CD4-positive, alpha-beta T cell treated with Interleukin-6 for 4 hours (primary cell): Measurements from ENCODE around the gene CD93.

Experiments
- DNase-seq: peaks from one replicate; pipeline ENCODE4 v3.0.0-alpha.2; 2020; ENCODE audit warnings: mixed read lengths

The CD93 gene

DNA sequence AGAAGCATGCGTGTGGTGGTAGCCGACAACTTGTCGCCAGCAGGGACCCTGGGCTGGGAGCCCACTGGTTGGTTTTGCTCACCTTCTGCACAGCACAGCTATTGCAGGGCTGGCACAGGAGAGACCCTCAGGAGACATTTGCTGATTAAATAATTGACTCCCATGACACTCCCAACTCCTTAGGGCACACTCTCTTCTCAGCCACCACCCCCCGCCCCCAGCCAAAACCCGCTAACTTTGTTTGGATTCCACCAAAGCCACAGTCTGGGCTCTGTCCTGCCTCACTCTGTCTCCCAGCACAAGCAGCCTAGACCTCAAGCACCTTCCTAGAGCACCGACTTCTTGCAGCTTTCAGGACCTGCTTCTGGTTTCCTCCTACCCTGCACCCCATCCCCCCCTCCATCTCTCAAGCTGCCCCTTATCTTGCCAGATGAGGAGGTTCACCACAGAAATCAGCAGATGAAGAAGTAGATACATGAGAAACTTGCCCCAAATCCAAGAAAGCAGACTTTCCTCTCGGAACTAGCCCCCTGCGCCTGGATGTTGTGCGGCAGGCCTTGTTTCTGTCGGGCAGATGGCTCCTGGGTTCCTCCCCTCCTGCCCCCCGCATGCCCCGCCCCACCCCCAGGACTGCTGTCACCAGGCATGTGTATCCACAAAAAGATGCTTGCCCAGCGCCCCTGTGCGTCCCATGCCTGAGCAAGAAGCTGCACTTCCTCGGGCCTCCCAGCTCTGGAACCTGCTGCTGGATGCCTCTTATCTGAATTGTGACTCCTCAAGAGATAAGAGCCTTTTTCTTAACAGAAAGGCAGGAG is 35.0 kb upstream of the CD93 start:
- DNase-seq = no peak

DNA sequence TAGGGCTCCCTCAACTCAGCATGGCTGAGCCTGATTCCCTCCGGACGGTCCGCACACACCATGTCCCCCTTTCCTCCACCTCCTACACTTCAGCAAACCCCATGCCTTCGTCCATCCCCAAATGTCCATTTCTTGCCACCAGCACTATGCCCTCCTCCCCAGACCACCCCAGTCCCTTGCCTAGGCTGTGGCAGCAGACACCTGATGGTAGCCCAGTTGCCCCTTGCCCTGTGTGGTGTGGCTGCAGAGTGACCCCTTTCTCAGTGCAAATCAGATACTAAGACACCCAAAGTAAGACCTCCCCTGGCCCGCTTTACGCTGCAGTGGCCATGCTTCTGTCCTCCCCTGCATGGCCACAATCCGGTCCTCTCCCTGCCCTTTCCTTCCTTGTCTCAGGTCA is 34.1 kb upstream of the CD93 start:
- DNase-seq = no peak

DNA sequence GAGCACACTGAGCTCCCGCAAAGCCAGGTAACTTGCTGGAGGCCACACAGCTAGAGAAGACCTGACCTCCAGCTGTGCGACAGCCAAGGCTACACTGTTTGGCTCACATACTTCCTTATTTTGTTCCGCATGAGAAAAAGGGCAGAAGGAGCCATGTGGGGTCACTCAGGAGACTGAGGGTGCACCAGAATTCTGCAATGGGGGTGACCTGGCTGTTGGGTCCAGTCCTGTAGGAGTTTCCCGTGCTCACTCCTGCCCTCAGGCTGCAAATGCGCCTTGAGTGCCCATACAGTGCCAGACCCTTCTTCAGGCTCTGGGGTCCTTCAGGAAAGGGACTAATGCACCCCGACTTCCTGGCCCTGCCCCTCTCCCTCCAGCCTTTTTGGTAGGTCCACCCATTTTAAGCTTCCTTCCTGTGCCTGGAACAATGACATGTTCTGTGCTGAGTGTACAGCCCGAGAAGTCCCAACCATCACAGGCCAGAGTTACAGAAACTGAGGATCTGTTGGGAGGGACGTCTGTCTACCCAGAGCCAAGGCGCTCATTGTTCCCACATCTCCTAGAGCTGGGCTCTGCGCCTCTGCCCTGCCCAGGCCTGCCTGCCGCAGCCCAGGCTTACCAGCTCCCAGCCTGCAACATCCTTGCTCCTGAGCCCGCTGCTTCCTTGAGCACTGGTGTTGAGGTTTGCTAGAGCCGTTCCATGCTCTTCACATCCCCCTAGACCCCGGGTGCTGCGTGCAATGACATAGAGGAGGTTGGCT is 33.5 kb upstream of the CD93 start:
- no peak for DNase-seq

DNA sequence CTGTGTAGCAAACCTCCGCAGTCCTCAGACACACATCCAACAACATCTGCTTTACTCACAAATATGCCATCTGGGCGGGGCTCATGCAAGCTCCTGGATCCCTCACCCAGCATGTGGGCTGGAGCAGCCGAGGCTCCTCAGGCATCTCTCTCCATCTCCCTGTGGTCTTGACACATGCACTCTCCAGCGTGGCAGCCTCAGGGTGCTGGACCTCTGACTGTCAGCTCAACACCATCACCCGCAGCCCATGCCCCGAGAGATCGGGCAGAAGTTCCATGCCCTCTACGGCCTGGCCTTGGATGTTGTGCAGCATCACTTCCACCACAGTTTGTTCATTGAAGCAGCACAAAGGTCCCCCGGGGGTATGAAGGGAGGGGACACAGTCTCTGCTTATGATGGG is 32.6 kb upstream of the CD93 start:
- no peak for DNase-seq

DNA sequence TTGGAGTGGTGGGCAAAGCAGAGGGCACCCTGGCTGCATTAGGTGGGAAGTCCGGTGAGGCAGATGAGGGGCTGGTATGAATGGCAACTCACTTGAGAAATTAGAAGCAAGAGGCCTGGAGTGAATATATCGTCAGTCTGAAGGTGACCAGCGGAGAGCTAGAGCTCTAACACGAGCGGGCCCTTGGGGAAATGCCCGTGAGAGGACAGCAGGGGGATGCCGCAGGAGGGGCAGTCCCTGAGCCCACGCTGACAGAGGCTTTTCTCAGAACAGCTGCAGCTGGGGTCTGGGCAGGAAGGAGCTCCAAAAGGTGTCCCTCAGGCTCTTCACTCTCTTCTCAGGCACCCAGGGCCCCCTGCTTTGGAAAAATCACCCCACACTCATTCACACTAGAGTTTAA is 32.0 kb upstream of the CD93 start:
- no peak for DNase-seq

DNA sequence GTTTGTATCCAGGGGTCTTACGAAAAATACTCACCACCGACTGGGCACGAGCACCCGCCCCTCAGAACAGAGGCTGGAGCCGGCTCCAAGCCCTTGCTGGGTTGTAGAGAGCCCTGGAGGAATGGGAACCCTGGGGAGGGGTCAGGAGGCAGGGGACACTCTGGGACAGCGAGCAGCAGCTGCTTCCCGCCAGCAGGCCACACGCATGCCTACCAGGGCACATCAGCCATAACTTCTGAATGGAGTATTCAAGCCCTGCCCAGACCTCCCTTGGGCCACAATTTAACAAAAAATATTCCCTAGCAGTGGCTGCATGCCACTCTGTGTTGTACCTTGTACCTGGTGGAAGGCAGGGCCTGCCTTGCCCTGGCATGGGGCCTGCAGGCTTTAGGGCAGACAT is 31.6 kb upstream of the CD93 start:
- no peak for DNase-seq

DNA sequence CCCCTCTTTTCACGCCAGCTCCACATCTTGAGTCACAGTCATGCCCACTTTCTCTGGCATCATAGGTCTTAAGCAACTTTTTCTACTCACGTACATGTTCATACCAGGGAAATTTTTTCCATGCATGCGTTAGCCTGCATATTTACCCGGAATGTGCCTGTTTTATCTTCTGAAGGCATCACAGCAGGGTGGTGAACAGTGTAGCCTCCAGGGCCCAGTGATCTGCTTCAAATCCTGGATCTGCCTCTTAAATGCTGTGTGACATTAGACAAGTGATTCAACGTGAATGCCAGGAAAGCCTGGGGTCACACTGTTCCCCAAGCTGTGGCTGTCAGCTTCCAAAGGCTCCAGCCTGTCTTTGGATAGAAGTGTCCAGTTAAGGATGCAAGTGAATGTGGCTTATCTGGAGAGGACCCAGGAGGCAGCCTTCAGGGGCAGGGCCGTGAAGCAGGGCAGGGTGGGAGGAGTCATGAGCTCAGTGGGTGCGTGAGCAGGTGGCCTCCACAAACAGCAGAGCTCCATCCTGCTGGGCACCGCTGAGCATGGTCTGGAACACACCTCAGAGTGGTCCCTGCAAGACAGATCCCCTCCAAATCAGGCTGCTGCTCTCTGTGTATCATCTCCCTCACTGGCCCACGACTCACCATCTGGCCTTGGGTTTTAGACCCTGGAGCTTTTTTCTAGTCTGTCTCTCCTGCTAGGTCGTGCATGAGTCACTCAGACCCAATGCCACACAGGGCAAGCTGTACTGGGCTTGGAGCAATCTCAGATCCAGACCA is 30.4 kb upstream of the CD93 start:
- no peak for DNase-seq

DNA sequence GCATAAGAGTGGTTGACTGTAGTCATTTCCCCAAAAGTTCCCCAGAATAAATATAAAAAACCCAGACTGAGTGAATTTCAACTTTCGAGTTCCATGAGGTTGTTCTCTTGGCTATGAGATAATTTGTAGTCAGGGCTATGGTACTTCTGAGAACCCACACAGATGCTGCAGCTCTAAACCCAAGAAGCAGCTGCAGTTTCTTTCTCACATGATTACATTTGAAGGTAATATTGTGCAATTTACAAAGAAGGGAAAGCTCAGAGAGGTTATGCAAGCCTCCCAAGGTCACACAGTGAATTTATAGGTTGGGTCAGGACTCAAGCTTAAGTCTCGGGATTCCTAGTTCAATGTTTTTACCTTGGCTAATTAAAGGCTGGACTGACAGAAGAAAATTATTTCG is 29.7 kb upstream of the CD93 start:
- DNase-seq = no peak

DNA sequence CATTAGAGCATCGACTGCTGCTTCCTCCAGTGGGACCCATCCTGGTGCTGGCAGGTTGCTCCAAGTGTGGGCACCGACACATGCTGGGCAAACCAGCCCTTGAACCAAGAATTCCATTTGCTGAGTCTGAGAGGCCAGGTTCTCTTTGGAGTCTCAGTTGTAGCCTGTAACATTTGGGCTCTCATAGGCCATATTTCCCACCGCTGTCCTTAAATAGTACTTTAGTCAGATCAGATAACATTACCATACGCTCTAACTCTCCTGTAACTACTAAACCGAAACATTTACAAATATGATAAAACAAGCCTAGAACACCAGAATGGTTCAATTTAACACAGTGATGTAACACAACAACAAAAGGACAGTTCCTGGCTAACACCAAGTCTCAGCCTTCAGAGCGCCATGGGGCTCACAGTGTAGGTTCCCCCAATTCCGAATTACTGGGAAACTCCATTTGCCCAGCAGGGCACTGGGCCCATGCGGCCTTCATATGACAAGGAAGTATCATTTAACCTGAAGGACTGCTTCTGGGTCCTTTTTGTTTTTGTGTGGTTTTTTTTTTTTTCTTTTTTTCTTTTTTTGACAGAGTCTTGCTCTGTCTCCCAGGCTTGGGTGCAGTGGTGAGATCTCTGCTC is 28.4 kb upstream of the CD93 start:
- DNase-seq = no peak

DNA sequence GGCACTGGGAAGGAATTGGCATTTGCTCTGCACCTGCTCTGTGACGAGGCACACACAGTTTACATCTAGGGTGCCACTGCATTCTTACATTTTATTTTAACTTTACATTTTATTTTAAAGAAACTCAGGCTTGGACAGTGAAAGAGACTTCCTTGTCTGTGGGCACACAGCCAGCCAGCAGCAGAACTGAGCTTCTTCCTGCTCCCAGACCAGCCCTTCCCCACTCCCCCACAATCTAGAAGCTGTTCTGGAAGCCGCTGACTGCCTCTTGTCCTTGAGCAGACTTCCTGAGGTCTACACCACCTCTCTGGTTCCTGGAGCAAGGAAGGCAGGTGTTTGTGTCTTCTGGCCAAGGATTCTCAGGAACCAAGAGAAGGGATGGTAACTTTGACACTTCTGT is 27.9 kb upstream of the CD93 start:
- DNase-seq = no peak

DNA sequence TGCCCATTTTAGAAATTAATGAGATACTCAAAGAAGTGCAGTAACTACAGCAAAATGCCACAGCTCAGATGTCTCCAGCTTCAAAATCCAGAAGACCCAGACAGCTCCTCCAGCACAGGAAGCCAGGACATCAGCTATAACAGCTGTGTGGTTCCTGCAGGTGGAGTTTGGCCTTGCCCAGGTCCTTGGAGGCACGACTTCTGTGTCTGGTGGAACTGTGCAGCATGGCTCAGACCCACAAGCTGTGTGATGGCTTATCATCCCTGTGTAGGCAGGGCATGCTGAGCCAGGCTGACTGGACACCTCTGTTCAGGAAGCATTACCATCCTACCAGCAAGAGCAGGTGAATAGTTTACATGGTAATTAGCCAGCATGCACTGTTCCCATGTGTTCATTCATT is 26.5 kb upstream of the CD93 start:
- no peak for DNase-seq

DNA sequence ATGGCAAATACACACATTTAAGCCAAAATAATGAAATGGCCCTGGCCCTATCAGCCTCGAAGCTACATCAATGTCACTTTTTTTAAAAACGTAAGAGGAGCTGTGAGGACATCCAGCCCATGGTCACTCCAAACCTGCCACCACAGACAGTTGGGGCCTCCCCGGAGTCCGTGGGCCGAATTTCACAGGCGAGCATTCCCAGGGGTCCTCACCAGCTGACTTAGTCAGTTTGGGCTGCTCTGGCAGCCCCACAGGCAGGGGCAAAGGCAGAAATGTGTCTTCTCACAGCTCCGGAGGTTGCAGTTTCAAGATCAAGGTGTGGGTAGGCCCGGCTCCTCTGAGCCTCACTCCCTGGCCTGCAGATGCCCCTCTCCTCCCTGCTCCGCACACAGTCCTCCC is 25.8 kb upstream of the CD93 start:
- no peak for DNase-seq

DNA sequence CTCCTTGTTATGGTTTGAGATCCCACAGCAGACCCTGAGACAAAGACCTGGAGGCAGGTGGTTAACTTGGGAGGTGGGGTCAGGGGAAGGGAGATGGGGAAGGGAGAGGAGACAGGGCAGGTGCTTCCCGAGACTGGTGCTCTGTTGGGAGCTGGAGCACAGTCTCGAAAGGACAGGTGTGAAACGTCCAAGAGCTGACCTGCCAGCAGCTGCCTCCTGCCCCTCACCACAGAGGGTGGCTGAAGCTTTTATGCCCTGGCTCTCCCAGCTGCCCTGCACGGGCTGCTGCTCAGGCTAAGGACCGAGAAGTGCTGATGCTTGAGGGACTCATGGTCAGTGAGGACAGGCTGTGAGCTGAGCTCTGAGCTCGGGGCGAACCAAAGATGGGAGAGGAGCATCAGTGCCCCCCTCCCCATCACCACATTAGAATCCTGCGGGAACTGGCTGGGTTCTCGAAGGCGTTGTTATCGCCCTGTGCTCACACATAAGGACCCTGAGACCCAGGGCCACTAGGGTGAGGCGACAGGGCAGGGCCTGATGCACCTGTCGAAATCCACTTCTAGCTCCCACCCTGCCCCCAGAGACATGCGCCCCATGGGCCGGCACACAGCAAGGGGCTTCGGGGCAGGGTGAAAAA is 25.3 kb upstream of the CD93 start:
- DNase-seq = no peak

DNA sequence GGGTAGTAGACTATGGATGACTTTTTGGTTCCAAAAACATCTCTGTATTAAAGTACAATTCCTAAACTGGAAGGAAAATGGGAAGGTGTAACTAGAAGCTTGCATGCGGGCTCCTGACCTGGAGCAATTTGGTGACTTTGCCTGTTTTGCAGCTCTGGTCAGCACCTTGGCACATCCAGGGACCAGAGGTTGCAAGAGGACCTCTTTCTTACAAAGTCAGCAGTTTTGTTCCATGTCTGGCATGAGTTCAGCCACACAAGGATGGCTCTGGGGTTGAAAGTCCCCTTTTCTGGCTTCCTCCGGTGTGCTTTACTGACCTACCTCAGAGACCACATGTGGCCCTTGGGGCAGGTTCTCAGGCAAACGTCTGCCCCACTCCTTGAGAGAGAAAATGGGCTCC is 22.7 kb upstream of the CD93 start:
- no peak for DNase-seq

DNA sequence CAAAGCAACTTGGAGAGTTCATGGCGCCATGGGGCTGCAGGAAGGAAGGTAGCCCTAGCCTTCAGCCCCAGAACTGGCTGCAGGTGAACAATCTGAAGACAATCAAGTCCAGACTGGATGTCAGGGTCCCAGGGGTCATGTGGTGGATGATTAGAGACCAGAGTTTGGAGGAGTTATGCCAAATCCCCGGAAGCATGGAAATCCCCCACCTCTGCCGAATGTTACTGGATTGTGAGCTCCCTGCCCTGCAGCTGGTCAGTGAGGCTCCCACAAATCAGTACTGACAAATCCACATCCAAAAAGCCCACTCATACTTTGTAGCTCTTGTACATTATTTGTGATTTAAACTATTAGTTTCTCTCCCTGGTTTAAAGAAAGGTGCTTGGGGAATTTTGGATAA is 21.3 kb upstream of the CD93 start:
- no peak for DNase-seq

DNA sequence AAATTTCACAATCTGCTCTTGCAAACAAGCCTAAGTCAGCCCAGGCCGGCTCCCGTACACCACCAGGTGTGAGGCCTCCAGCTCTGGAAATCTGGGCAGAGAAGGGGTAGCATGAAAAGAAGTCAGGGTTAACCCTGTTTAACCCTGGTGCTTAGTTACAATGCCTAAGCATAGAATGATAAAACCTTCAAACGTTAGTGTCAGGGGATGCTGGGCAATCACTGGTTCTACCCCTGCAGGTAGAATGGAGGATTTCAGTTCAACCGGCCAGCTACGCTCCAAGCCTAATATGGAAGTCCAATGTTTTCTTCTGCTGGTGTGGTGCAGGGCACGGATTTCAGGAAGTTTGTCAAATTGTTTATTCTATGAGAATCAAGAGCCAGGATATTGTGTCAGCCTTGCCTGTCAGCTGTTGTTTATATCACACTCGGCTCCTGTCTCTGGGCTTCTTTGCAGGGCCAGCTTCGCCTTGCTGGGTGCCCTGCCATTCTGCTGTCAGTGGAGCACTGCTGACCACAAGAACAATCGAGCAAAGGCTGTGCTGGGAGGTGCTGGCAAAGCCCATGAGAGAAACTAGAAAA is 20.2 kb upstream of the CD93 start:
- DNase-seq = no peak

DNA sequence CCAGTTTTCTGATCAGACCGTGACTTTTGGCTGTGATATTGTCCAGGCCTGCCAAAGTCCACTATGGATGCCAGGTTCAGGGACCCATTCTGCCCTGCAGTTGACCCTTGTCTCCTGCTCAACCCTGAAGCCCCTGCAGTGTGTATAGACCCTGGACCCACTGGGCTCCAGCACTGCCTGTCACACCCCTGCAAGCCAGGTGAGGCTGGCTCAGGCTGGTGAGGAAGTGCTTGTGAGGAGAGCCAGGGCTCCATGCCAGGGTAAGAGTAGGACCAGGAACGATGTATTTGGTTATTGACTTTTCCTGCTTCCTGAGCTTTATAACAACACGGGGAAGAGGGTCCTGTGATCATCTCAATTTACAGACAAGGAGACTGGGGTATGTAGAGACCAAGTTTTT is 19.1 kb upstream of the CD93 start:
- no peak for DNase-seq

DNA sequence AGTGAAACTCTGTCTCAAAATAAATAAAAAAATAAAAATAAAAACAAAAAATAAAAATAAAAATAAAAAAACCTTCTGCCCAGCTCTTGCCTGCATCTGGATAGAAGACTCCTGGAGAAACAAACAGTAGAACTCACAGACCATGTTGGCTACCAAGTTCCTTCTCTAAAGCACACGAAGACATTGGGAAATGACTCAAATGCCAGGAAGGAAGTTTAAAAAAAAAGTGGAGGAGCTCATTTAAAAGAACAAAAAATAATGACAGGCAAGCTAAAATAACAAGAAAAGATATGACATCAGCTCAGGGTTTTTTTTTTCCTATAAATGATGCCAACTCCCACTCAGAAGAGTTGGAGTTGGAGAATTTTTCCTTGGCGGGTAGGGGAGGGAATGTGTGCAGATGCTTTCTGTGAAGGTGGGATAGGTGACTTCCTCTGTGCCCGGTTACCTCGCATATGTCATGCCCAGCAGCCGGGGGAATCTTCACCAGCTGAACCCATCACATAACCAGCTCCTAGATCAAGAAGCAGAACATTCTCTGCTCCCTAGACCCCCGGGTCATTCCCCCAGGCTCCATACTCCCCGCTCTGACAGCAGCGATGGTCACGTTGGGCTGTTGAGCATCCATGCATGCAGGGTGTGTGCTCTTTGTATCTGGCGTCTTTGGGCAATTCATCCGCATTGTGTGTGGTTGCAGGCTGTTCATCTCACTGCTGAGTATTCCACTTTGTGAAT is 17.3 kb upstream of the CD93 start:
- DNase-seq = no peak

DNA sequence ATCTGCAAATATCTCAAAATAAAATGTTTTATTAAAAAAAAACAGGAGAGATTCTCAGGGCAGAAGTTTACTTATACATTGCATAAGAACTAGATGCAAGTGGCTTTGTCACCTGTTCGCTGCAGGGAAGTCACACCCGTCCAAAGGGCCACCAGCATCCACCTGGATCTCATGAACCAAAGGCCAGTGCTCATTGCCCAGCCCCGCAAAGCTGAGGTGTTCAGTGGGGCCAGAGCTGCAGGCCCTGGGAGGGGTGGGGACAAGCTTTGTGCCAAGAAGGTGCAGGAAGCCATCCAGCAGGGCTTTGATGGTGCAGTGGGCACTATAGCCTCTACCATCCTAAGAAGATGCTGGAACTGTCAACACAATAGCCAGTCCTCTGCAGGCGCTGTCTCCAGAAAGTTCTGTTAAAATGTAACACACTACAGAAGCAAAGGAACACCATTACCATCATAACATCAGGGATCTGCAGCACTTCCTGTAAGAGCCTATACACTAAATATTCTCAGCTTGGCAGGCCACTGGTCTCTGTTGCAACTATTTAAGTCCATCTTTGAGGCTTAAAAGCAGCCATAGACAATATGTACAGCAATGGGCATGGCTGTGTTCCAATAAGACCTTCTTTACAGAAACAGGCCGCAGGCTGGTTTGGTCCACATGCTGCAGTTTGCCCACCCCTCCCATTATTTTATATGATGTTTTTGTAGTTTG is 15.7 kb upstream of the CD93 start:
- DNase-seq = no peak

DNA sequence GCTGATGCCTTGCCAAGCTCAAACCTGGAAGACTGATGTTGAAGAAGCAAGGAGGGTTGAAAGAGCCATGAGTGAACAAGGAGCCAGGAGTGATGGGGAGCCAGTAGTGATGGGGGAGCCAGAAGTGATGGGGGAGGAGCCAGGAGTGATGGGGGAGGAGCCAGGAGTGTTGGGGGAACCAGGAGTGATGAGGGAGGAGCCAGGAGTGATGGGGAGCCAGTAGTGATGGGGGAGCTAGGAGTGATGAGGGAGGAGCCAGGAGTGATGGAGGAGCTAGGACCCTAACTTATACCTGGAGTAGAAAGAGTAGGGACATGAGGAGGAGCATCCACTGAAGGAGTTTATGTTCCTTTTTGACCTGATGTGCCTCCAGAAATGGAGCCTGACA is 14.6 kb upstream of the CD93 start:
- DNase-seq = no peak
